Subcutaneous adipose tissue (tissue), 4 donors: ENCODE measurements around the gene RSPO3. TPM values are rescaled to one million over a fixed set of nuclear protein-coding genes. Genes with fewer than 3 reads are reported as not detected.

Experiments used
- total RNA-seq, 4 donors: library from RNA; depleted of rRNA; stranded (reverse); fragments of >200 nt; gene quantifications; one replicate each; pipeline ENCODE4 v1.1.0, GENCODE V29; 2016
- TF ChIP-seq, protein P1 (sequence below): fragments of 450-650 bp; IDR thresholded peaks from one replicate; pipeline ENCODE4 v1.5.1; 2016; ENCODE audit warnings: low read depth, mild to moderate bottlenecking, control low read depth, antibody characterized with exemption, moderate library complexity

RSPO3 gene
- total RNA-seq, 4 donors from 2014 or later, result 2.3 to 10.2 (median 2.5) TPM

DNA sequence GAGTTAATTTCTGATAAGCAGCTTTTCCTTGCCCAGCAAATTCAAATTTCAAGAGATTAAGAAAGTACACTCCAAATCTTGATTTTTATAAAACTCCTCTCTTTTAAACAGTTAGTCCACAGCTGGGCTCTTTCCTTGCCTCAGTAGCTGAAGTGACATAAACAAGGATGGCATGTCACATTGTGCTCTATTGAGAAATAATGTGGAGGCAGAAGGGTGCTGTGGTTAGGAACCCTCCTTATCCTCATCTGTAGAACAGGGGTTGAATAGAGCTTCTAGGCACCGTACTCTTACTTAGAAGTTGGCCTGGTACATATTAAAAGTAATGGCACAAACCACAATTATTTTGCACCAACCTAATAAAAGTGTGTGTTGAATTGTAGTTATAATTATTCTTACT lies 70.3 kb downstream of the RSPO3 start:
- TF ChIP-seq, protein P1, sequence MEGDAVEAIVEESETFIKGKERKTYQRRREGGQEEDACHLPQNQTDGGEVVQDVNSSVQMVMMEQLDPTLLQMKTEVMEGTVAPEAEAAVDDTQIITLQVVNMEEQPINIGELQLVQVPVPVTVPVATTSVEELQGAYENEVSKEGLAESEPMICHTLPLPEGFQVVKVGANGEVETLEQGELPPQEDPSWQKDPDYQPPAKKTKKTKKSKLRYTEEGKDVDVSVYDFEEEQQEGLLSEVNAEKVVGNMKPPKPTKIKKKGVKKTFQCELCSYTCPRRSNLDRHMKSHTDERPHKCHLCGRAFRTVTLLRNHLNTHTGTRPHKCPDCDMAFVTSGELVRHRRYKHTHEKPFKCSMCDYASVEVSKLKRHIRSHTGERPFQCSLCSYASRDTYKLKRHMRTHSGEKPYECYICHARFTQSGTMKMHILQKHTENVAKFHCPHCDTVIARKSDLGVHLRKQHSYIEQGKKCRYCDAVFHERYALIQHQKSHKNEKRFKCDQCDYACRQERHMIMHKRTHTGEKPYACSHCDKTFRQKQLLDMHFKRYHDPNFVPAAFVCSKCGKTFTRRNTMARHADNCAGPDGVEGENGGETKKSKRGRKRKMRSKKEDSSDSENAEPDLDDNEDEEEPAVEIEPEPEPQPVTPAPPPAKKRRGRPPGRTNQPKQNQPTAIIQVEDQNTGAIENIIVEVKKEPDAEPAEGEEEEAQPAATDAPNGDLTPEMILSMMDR, result no peak

GRCh38 chr6:127190552-127190951 lies 72.1 kb downstream of the RSPO3 start:
- TF ChIP-seq, protein P1, result no peak

DNA sequence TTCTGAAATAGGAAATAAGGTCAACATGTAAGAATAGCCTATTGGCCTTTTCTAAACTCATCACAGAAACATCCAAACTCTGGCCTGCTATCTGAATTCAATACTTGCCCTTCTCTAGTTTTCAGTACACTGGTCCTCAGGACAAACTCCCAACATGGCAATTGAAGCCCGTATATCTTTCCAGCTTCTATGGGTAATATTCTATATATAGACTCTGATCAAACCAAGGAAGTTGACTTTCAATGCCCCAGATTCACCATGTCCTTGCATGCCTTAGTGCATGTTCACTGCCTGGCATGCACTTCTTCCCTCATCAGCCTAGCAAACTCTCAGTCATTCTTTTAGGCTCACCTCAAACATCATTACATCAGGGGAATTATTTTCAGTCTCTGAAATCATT lies 73.2 kb downstream of the RSPO3 start:
- TF ChIP-seq, protein P1, result no peak

GRCh38 chr6:127192911-127193541 lies 74.6 kb downstream of the RSPO3 start:
- TF ChIP-seq, protein P1, result no peak

DNA sequence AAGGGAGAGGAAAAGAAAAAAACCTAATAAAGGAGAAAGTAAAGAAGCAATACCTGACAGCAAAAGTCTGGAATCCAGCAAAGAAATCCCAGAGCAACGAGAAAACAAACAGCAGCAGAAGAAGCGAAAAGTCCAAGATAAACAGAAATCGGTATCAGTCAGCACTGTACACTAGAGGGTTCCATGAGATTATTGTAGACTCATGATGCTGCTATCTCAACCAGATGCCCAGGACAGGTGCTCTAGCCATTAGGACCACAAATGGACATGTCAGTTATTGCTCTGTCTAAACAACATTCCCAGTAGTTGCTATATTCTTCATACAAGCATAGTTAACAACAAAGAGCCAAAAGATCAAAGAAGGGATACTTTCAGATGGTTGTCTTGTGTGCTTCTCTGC lies 77.4 kb downstream of the RSPO3 start:
- TF ChIP-seq, protein P1, result no peak

- TF ChIP-seq, protein P1, result no peak
These were observed 80.1 kb downstream of the RSPO3 start for GRCh38 chr6:127198549-127198948.

- TF ChIP-seq, protein P1, result no peak
These were observed 81.0 kb downstream of the RSPO3 start for GRCh38 chr6:127199470-127199869.
